Stimulated activated CD8-positive, alpha-beta memory T cell treated with anti-CD3 and anti-CD28 coated beads, Interleukin-15, amount 100 ng/mL, for 1 hour (primary cell): Measurements from ENCODE around the gene PROC.
"Not testable (repeated sequence)": the region's sequence is repeated elsewhere in the genome, so short reads cannot be mapped to it uniquely, and the experiment has no call there.

ENCODE experiments used
- DNase-seq: peaks from one replicate; pipeline ENCODE4 v3.0.0-alpha.2; 2020; ENCODE audit warnings: low read depth

Gene PROC

GRCh38 chr2:127427376-127428056, 9.3 kb downstream of the PROC start:
- no peak for DNase-seq

GRCh38 chr2:127428057-127428814, 10.0 kb downstream of the PROC start:
- DNase-seq: no peak

GRCh38 chr2:127428815-127429109, 10.5 kb downstream of the PROC start:
- no peak for DNase-seq

- no peak for DNase-seq
These were observed 11.1 kb downstream of the PROC start for GRCh38 chr2:127429291-127429690.

- no peak for DNase-seq
These were observed 11.7 kb downstream of the PROC start for GRCh38 chr2:127429844-127430425.

GRCh38 chr2:127431408-127432023, 13.3 kb downstream of the PROC start:
- DNase-seq: no peak

- no peak for DNase-seq
These were observed 16.3 kb downstream of the PROC start for GRCh38 chr2:127434515-127434914.

- DNase-seq: no peak
These were observed 18.8 kb downstream of the PROC start for GRCh38 chr2:127437056-127437455.

- DNase-seq: no peak
These were observed 19.8 kb downstream of the PROC start for GRCh38 chr2:127437781-127438726.

- DNase-seq: no peak
These were observed 21.1 kb downstream of the PROC start for GRCh38 chr2:127439343-127439742.

- no peak for DNase-seq
These were observed 30.3 kb downstream of the PROC start for GRCh38 chr2:127448526-127448925.

- DNase-seq: no peak
These were observed 31.2 kb downstream of the PROC start for GRCh38 chr2:127449414-127449813.

- no peak for DNase-seq
These were observed 31.7 kb downstream of the PROC start for GRCh38 chr2:127449898-127450297.

GRCh38 chr2:127451981-127452380, 33.8 kb downstream of the PROC start:
- DNase-seq: no peak

GRCh38 chr2:127452423-127452822, 34.2 kb downstream of the PROC start:
- not testable (repeated sequence) for DNase-seq

GRCh38 chr2:127453013-127453391, 34.8 kb downstream of the PROC start:
- no peak for DNase-seq

- DNase-seq: no peak
These were observed 35.4 kb downstream of the PROC start for GRCh38 chr2:127453392-127454171.

GRCh38 chr2:127454595-127455565, 36.7 kb downstream of the PROC start:
- DNase-seq: no peak

GRCh38 chr2:127455566-127456493, 37.6 kb downstream of the PROC start:
- DNase-seq: no peak
